Transverse colon (tissue), 3 donors: ENCODE measurements around the gene NBAS.

Experiments
- CTCF ChIP-seq, 5 experiments: fragments of 200-600 bp in 3 of 5; fragments of 450-650 bp in 2 of 5; sonication (generic) in 3 of 5; IDR thresholded peaks; 1 replicate in 2 of 5; 2 replicates in 3 of 5; pipeline ENCODE4 v1.5.1; 2016 to 2017; ENCODE audit warnings: antibody characterized with exemption in 5 of 5, inconsistent platforms in 3 of 5, mild to moderate bottlenecking in 2 of 5, moderate library complexity in 1 of 5
- EP300 ChIP-seq: sonication (generic); formaldehyde crosslinking; IDR thresholded peaks from one replicate; pipeline ENCODE4 v1.6.1; 2017; ENCODE audit warnings: antibody characterized with exemption, low read depth

- TF ChIP-seq CTCF (IDR thresholded peaks at IDR 0.05) (no peak), EP300 (no peak)
Measured at GRCh38 chr2:15571729-15572128, 10.6 kb upstream of the NBAS start.
